SK-N-MC (cell line): ENCODE data around the gene CAB39L.

Experiments used
- EZH2 ChIP-seq: fragments of 200-600 bp; sonication (generic); IDR thresholded peaks from one replicate; pipeline ENCODE4 v1.6.1; 2017; ENCODE audit warnings: antibody characterized with exemption
- POLR2AphosphoS5 ChIP-seq: IDR thresholded peaks from 2 replicates; pipeline ENCODE4 v1.6.1; 2012; ENCODE audit warnings: mild to moderate bottlenecking, low read depth, low read length, borderline replicate concordance

DNA sequence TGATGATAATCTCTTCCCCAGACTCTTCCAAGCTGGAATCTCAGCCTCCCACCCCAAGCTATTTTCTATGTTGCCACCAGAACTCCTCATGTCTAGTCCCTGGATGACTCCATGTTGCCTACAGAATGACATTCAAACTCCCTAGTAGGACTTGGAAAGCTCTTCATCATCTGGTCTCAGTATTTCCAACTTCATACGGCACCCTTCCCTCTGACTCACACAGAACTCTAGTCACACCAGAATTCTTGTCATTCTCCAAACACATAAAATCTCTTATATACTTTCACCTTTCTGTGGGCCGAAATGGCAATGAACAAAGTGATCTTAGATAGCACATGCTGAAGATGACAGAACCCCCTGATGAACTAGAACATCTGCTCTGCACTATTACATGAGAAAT is 86.2 kb downstream of the CAB39L start:
- TF ChIP-seq EZH2 (no peak), POLR2AphosphoS5 (no peak)
